Ovary (tissue), 3 donors: ENCODE measurements around the gene KRT222.

ENCODE experiments used
- POLR2A ChIP-seq: fragments of 450-650 bp; IDR thresholded peaks from one replicate; pipeline ENCODE4 v1.6.1; 2017; ENCODE audit warnings: antibody characterized with exemption, mild to moderate bottlenecking, moderate library complexity
- TF ChIP-seq, protein P1 (sequence below), 3 donors: fragments of 450-650 bp in 2 of 3; fragments of 200-600 bp in 1 of 3; IDR thresholded peaks; one replicate each; pipeline versions ENCODE4 v1.5.1 to v1.8.0; 2016 to 2022; ENCODE audit warnings: antibody characterized with exemption in 3 of 3, mild to moderate bottlenecking in 1 of 3
- donor health status: DM: no; HTN: no; CAD: no.

DNA sequence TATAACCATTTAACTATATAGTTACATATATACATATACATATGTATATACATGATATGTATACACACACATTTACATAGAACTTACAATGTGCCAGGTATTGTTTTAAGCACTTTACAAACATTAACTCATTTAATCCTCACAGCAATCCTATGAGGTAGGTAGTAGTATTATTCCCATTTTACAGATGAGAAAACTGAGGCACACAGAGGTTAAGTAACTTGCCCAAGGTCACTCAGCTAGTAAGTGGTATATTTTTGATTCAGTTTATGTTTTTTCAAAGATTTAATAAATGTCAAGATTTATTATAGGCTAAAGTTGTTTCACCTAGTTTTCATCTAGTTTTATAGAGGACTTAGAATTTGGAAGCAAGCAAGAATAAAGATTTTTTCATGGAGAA lies 6.6 kb downstream of the KRT222 start:
- TF ChIP-seq, protein P1, sequence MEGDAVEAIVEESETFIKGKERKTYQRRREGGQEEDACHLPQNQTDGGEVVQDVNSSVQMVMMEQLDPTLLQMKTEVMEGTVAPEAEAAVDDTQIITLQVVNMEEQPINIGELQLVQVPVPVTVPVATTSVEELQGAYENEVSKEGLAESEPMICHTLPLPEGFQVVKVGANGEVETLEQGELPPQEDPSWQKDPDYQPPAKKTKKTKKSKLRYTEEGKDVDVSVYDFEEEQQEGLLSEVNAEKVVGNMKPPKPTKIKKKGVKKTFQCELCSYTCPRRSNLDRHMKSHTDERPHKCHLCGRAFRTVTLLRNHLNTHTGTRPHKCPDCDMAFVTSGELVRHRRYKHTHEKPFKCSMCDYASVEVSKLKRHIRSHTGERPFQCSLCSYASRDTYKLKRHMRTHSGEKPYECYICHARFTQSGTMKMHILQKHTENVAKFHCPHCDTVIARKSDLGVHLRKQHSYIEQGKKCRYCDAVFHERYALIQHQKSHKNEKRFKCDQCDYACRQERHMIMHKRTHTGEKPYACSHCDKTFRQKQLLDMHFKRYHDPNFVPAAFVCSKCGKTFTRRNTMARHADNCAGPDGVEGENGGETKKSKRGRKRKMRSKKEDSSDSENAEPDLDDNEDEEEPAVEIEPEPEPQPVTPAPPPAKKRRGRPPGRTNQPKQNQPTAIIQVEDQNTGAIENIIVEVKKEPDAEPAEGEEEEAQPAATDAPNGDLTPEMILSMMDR (IDR thresholded peaks at IDR 0.05), result no peak
- TF ChIP-seq POLR2A, result no peak
